ENCODE results near the gene PUS1. TPM values are rescaled to one million over a fixed set of nuclear protein-coding genes. Genes with fewer than 3 reads are reported as not detected.

Gene PUS1
- total RNA-seq, 1 donor from 2014 or later: 18.8 TPM

GRCh38 chr12:131990980-131991305, 61.9 kb downstream of the PUS1 start:
- Mint-ChIP-seq H3K27me3 (ENCODE audit: unreplicated experiment) (no peaks in the 10 kb centered on the region), H3K36me3 (ENCODE audit: unreplicated experiment) (peaks cover 54% of the 10 kb centered on the region), H3K4me1 (ENCODE audit: unreplicated experiment) (peaks cover 33% of the 10 kb centered on the region), H3K4me3 (ENCODE audit: unreplicated experiment) (no peak overlapping the region), H3K9me3 (ENCODE audit: unreplicated experiment) (no peaks in the 10 kb centered on the region), H3K27ac (ENCODE audit: unreplicated experiment) (peak overlapping the region; percentile 87)
- TF ChIP-seq, protein P1, sequence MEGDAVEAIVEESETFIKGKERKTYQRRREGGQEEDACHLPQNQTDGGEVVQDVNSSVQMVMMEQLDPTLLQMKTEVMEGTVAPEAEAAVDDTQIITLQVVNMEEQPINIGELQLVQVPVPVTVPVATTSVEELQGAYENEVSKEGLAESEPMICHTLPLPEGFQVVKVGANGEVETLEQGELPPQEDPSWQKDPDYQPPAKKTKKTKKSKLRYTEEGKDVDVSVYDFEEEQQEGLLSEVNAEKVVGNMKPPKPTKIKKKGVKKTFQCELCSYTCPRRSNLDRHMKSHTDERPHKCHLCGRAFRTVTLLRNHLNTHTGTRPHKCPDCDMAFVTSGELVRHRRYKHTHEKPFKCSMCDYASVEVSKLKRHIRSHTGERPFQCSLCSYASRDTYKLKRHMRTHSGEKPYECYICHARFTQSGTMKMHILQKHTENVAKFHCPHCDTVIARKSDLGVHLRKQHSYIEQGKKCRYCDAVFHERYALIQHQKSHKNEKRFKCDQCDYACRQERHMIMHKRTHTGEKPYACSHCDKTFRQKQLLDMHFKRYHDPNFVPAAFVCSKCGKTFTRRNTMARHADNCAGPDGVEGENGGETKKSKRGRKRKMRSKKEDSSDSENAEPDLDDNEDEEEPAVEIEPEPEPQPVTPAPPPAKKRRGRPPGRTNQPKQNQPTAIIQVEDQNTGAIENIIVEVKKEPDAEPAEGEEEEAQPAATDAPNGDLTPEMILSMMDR (IDR thresholded peaks at IDR 0.05): no peak
- no peak for DNase-seq (ENCODE audit: extremely low spot score, unreplicated experiment)

GRCh38 chr12:131991816-131992430, 62.8 kb downstream of the PUS1 start:
- no peak for DNase-seq (ENCODE audit: extremely low spot score, unreplicated experiment)
- Mint-ChIP-seq H3K27ac (ENCODE audit: unreplicated experiment) (no peak overlapping the region), H3K4me3 (ENCODE audit: unreplicated experiment) (no peak overlapping the region)

GRCh38 chr12:131994589-131994988, 65.5 kb downstream of the PUS1 start:
- H3K4me1 Mint-ChIP-seq (ENCODE audit: unreplicated experiment): peaks cover 29% of the 10 kb centered on the region
- TF ChIP-seq, protein P1 (IDR thresholded peaks at IDR 0.05): no peak
- no peaks in the 10 kb centered on the region for H3K9me3 Mint-ChIP-seq (ENCODE audit: unreplicated experiment)
- no peak overlapping the region for H3K4me3 Mint-ChIP-seq (ENCODE audit: unreplicated experiment)
- no peak for DNase-seq (ENCODE audit: extremely low spot score, unreplicated experiment)
- H3K36me3 Mint-ChIP-seq (ENCODE audit: unreplicated experiment): peaks cover 42% of the 10 kb centered on the region
- H3K27ac Mint-ChIP-seq (ENCODE audit: unreplicated experiment): no peak overlapping the region
- no peaks in the 10 kb centered on the region for H3K27me3 Mint-ChIP-seq (ENCODE audit: unreplicated experiment)

More at GRCh38 chr12:131991816-131992430, 62.8 kb downstream of the PUS1 start:
- H3K27me3 Mint-ChIP-seq (ENCODE audit: unreplicated experiment): no peaks in the 10 kb centered on the region
- peaks cover 33% of the 10 kb centered on the region for H3K4me1 Mint-ChIP-seq (ENCODE audit: unreplicated experiment)
- TF ChIP-seq, protein P1 (IDR thresholded peaks at IDR 0.05): no peak
- H3K9me3 Mint-ChIP-seq (ENCODE audit: unreplicated experiment): no peaks in the 10 kb centered on the region
- H3K36me3 Mint-ChIP-seq (ENCODE audit: unreplicated experiment): peaks cover 50% of the 10 kb centered on the region

Other genes with a start within 250 kb of the PUS1 start
- gene SFSWAP, start 218.2 kb upstream of the PUS1 start, total RNA-seq: 48.0 and 51.3 TPM in 2 replicates
- 1.7 and 2.9 TPM in 2 replicates for gene MMP17, start 100.9 kb upstream of the PUS1 start, total RNA-seq
- 69.6 and 74.7 TPM in 2 replicates for gene ULK1, start 34.7 kb upstream of the PUS1 start, total RNA-seq
- gene EP400, start 20.7 kb downstream of the PUS1 start, total RNA-seq: 51.3 and 51.8 TPM in 2 replicates
- gene DDX51, start 215.0 kb downstream of the PUS1 start, total RNA-seq: 17.7 and 19.3 TPM in 2 replicates
- gene NOC4L, start 215.2 kb downstream of the PUS1 start, total RNA-seq: 21.4 and 22.0 TPM in 2 replicates